GM21390 (cell line): ENCODE data around the gene CPSF3.
"Not testable (repeated sequence)": the region's sequence is repeated elsewhere in the genome, so short reads cannot be mapped to it uniquely, and the experiment has no call there.

Experiments
- ATAC-seq: cut with Tn5 transposase; IDR thresholded peaks from one replicate; pipeline ENCODE4 v1.9.1; 2021; ENCODE audit not compliant: unreplicated experiment

CPSF3 gene

DNA sequence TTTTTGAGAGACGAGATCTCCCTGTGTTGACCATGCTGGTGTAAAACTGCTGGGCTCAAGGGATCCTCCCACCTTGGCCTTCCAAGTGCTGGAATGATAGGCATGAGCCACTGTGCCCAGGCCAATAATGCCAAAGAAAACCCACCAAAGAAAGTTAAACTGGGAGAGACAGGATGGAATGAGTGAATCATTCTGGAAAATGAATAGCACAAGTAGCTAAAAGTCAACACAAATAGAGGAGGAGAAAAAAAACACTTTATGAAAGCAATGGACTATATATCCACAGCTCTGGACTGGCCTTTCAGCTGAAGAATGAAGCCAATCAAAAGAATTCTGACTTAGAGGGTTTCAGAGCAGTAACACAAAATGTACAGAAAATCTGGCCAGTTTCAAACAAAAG is 74.8 kb downstream of the CPSF3 start:
- ATAC-seq = no peak

DNA sequence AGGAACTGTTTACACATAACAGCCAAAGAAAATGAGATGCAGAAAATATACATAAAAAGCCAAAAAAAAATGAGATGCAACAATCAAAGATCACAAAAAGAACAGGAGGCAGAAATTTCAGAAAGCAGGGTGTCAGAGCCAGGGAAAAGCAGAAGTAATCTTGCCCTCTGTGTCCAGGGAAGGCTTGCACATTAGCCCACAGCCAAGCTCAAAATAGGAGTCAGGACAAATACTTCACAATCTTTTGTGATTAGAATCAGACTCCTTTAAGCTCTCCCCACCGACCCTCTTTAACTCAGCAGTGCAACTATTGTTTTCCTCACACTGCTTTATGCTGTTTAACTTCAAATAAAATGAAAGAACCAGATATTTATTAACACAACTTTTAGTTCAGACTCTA is 85.5 kb downstream of the CPSF3 start:
- ATAC-seq = no peak

DNA sequence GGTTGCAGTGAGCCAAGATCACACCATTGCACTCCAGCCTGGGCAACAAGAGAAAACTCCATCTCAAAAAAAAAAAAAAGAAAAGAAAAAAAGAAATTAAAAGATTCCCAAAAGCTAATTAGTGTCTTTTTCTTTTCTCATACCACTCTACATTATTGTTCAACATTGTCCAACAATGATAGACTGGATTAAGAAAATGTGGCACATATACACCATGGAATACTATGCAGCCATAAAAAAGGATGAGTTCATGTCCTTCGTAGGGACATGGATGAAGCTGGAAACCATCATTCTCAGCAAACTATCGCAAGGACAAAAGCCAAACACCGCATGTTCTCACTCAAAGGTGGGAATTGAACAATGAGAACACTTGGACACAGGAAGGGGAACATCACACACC is 90.5 kb downstream of the CPSF3 start:
- ATAC-seq = not testable (repeated sequence)

DNA sequence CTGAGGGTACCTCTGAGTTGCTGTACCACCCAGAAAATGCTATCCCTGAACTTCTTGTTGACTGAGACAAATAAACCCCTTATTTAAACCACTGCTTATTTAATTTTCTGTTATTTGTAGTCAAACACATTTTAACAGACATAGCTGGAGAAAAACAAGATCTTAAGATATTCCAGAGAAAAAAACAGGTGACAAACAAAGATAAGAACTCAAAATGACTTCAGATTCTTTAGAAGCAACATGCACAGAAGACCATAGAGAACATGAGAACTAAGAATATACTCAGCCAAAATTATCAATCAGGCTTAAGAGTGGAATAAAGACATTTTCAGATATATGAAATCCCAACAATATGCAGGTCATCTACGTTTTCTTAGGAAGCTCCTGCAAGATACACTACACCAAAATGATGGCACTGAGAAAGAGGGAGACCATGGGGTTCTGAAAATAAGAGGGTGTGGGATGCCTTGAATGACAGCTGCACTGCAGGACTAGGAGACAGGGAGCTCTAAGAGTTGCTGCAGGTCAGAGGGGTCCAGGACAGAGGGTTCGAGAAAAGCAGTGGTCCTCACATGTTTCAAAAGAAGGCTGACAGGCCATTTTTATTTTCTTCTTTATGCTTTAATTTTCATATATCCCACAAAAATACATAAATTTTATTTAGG is 93.8 kb downstream of the CPSF3 start:
- ATAC-seq = no peak

DNA sequence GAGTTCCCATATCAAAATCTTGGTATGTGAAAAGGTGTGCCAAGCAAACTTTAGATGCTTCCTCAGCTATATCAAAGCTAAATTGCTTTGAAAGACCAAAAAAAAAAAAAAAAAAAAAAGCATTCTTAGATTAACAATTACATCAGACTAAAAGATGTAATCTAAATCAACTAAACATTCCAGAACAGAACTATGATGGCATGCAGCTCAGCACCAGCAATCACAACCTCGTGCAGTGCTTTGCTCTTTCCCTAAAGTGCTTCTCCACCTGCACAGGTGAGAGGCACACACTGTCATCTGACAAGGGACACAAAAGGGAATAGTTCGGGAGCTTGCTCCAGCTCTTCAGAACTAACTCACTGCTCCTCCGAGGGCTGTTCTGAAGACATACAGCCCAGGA is 94.7 kb downstream of the CPSF3 start:
- ATAC-seq = no peak

DNA sequence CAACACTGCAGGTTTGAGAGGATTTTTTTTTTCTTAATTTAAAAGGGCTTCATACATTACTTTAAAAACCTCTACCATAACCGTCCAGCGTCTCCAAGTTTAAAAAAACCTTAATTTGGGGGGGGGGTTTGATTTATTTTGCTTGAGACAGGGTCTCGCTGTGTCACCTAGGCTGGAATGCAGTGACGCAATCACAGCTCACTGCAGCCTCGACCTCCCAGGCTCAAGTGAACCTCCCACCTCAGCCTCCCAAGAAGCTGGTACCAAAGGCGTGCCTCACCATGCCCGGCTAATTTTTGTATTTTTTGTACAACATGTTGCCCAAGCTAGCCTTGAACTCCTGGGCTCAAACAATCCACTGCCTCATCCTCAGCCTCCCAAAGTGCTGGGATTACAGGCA is 95.3 kb downstream of the CPSF3 start:
- ATAC-seq = no peak

DNA sequence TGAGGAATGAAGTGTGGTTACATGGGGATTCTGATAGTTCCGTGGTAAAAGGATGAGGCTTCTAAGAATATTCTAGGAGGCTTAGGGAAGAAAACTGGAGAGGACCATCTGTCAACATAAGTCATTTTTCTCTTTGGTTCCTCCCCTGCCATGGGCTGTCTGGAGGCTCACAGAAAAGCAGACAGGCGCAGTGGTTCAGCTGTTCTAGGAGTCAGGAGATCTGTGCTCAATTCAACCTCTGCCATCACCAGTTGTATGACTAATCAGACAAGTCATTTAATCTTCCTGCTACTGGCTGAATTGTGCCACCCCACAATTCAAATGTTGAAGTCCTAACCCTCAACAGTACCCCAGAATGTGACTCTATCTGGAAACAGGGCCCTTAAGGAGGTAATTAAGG is 95.8 kb downstream of the CPSF3 start:
- no peak for ATAC-seq
